ENCODE data around the gene CBX4. TPM values are rescaled to one million over a fixed set of nuclear protein-coding genes. Genes with fewer than 3 reads are reported as not detected.

The CBX4 gene
- polyA plus RNA-seq, 1 donor (not counting 4 experiments of a cell fraction or from before 2014, with no cell fraction given) = 7.0 TPM

DNA sequence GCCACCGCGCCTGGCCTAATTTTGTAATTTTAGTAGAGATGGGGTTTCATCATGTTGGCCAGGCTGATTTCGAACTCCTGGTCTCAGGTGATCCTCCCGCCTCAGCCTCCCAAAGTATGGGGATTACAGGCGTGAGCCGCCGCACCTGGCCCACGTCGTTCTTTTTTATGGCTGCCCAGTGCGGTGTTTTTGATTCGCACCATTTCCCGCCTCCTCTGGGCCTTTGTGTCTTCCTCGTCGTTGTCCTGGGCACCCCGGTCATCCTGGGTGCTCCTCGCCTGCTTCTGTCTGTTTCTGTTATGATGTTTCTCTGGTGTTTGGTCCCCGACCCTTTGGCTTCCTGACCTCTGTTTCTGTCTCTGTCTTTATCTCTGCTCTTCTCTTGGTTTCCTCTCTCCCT, 15.0 kb downstream of the CBX4 start:
- Histone ChIP-seq H2AFZ (ENCODE audit: control insufficient read depth, low read length) (no peak overlapping the region), H3K9me1 (ENCODE audit: control insufficient read depth, extremely low read depth, insufficient read depth, low read length) (no peaks in the 10 kb centered on the region), H3K27me3 (ENCODE audit: control insufficient read depth, extremely low read depth, insufficient read depth, low read length) (peaks cover 17% of the 10 kb centered on the region), H3K4me3 (ENCODE audit: control insufficient read depth in 2 of 3, extremely low read depth in 1 of 3, insufficient read depth in 2 of 3, low read depth in 1 of 3, low read length in 3 of 3) (no peak overlapping the region), H3K9ac (ENCODE audit: control insufficient read depth, extremely low read depth, insufficient read depth, low read length) (no peak overlapping the region), H3K27ac (ENCODE audit: control insufficient read depth, insufficient read depth, low read length) (no peak overlapping the region), H3K79me2 (ENCODE audit: control insufficient read depth, insufficient read depth, low read length) (no peaks in the 10 kb centered on the region), H3K9me3 (ENCODE audit: control insufficient read depth, low read depth, low read length) (no peaks in the 10 kb centered on the region), H3K4me2 (ENCODE audit: control insufficient read depth, extremely low read depth, insufficient read depth, low read depth, low read length) (no peak overlapping the region), H3K36me3 (ENCODE audit: control insufficient read depth in 2 of 2, extremely low read depth in 1 of 2, insufficient read depth in 2 of 2, low read length in 2 of 2) (no peaks in the 10 kb centered on the region), H3K4me1 (ENCODE audit: control insufficient read depth, extremely low read depth, insufficient read depth, low read length) (no peaks in the 10 kb centered on the region), H4K20me1 (ENCODE audit: control insufficient read depth, extremely low read depth, insufficient read depth, low read length) (no peaks in the 10 kb centered on the region)
- FAIRE-seq (no peak), DNase-seq (ENCODE audit: low read depth, low spot score) (no peak)
- dilution Hi-C loops (cut with MboI; ENCODE audit: extremely low pct_ligation_motif_present, low sequenced_read_pairs) = no loop called here
- TF ChIP-seq, protein P1, sequence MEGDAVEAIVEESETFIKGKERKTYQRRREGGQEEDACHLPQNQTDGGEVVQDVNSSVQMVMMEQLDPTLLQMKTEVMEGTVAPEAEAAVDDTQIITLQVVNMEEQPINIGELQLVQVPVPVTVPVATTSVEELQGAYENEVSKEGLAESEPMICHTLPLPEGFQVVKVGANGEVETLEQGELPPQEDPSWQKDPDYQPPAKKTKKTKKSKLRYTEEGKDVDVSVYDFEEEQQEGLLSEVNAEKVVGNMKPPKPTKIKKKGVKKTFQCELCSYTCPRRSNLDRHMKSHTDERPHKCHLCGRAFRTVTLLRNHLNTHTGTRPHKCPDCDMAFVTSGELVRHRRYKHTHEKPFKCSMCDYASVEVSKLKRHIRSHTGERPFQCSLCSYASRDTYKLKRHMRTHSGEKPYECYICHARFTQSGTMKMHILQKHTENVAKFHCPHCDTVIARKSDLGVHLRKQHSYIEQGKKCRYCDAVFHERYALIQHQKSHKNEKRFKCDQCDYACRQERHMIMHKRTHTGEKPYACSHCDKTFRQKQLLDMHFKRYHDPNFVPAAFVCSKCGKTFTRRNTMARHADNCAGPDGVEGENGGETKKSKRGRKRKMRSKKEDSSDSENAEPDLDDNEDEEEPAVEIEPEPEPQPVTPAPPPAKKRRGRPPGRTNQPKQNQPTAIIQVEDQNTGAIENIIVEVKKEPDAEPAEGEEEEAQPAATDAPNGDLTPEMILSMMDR (optimal IDR thresholded peaks at IDR 0.05 in 1 of 3, IDR thresholded peaks at IDR 0.05 in 1 of 3, conservative IDR thresholded peaks at IDR 0.05 in 1 of 3; ENCODE audit: extremely low read depth in 1 of 3, insufficient read depth in 2 of 3, low read length in 3 of 3) = no peak
- no peak for TF ChIP-seq EZH2 (IDR thresholded peaks at IDR 0.05; ENCODE audit: low read length)

DNA sequence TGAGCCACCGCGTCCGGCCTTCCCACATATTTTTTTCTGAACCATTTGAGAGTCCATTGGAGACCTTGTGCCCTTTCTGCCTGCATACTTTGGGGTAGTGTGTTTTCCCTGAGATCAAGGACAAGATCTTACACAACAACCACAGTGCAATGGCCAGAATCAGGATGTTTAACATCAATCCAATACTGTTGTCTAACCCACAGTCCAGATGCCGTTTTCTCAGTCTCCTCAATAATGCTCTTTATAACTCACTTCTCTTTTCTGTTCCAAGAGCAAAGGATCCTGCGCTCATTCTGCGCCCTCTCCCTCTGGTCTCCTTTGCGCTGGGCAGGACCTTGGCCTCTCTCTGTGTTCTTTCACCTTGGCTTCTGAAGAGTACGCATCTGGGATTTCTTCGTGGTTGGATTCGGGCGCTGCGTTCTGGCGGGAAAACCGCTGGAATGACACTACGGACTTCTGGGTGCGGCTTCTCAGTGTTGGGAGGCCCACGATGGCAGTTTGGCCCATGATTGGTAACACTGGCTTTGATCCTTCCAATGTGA, 16.6 kb downstream of the CBX4 start:
- H3K4me2 ChIP-seq (ENCODE audit: control insufficient read depth, extremely low read depth, insufficient read depth, low read depth, low read length) = no peak overlapping the region
- no peaks in the 10 kb centered on the region for H4K20me1 ChIP-seq (ENCODE audit: control insufficient read depth, extremely low read depth, insufficient read depth, low read length)
- no peaks in the 10 kb centered on the region for H3K4me1 ChIP-seq (ENCODE audit: control insufficient read depth, extremely low read depth, insufficient read depth, low read length)
- TF ChIP-seq, protein P1 (optimal IDR thresholded peaks at IDR 0.05 in 1 of 3, IDR thresholded peaks at IDR 0.05 in 1 of 3, conservative IDR thresholded peaks at IDR 0.05 in 1 of 3; ENCODE audit: extremely low read depth in 1 of 3, insufficient read depth in 2 of 3, low read length in 3 of 3) = no peak
- TF ChIP-seq EZH2 (IDR thresholded peaks at IDR 0.05; ENCODE audit: low read length) = no peak
- FAIRE-seq (no peak), DNase-seq (ENCODE audit: low read depth, low spot score) (no peak)
- peaks cover 33% of the 10 kb centered on the region for H3K27me3 ChIP-seq (ENCODE audit: control insufficient read depth, extremely low read depth, insufficient read depth, low read length)
- dilution Hi-C loops (cut with MboI; ENCODE audit: extremely low pct_ligation_motif_present, low sequenced_read_pairs) = no loop called here
- H3K4me3 ChIP-seq (ENCODE audit: control insufficient read depth in 2 of 3, extremely low read depth in 1 of 3, insufficient read depth in 2 of 3, low read depth in 1 of 3, low read length in 3 of 3) = no peak overlapping the region
- H3K36me3 ChIP-seq (ENCODE audit: control insufficient read depth in 2 of 2, extremely low read depth in 1 of 2, insufficient read depth in 2 of 2, low read length in 2 of 2) = no peaks in the 10 kb centered on the region
- no peak overlapping the region for H3K9ac ChIP-seq (ENCODE audit: control insufficient read depth, extremely low read depth, insufficient read depth, low read length)
- no peak overlapping the region for H2AFZ ChIP-seq (ENCODE audit: control insufficient read depth, low read length)
- no peaks in the 10 kb centered on the region for H3K9me1 ChIP-seq (ENCODE audit: control insufficient read depth, extremely low read depth, insufficient read depth, low read length)
- no peak overlapping the region for H3K27ac ChIP-seq (ENCODE audit: control insufficient read depth, insufficient read depth, low read length)
- H3K9me3 ChIP-seq (ENCODE audit: control insufficient read depth, low read depth, low read length) = no peaks in the 10 kb centered on the region
- no peaks in the 10 kb centered on the region for H3K79me2 ChIP-seq (ENCODE audit: control insufficient read depth, insufficient read depth, low read length)

Data from keratinocyte (primary cell).